Measurements from ENCODE around the gene CDK10.
"Not testable (repeated sequence)": the region's sequence is repeated elsewhere in the genome, so short reads cannot be mapped to it uniquely, and the experiment has no call there.

CDK10 gene

GRCh38 chr16:89695875-89696669 is 9.6 kb downstream of the CDK10 start:
- no peak for DNase-seq (ENCODE audit: low read depth)
- in situ Hi-C loops (cut with HindIII; ENCODE audit: low sequenced_read_pairs): loop anchor here (25.0 kb wide), 1 partner anchor 409 kb away; no protein-coding TSS in a partner anchor
- no peak overlapping the region for H3K4me3 ChIP-seq (ENCODE audit: low read depth, low read length)
- no peak for TF ChIP-seq CTCF (IDR thresholded peaks at IDR 0.05; ENCODE audit: low read depth, low read length, missing control alignments)

DNA sequence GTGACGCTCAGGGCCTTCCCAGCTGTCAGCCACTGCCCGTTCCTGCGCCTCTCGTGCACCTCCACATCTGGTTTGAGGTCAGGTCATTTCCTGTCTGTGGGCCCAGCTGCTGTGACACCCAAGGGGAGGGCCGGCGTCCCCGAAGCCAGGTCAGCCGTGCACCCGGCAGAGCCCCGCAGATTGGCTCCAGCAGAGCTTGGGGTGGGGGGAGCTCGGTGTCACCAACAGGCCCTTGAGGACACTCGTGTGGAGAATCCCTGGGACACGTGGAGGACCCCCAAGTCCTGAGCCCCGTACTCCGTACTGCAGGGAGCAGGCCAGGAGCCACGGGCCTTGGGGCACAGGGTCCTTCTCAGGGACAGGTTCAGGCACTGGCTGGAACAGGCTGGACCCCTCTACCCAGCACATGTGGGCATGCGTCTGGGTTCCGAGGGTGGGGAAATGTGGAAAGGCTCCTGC is 10.2 kb downstream of the CDK10 start:
- H3K4me3 ChIP-seq (ENCODE audit: low read depth, low read length): no peak overlapping the region

DNA sequence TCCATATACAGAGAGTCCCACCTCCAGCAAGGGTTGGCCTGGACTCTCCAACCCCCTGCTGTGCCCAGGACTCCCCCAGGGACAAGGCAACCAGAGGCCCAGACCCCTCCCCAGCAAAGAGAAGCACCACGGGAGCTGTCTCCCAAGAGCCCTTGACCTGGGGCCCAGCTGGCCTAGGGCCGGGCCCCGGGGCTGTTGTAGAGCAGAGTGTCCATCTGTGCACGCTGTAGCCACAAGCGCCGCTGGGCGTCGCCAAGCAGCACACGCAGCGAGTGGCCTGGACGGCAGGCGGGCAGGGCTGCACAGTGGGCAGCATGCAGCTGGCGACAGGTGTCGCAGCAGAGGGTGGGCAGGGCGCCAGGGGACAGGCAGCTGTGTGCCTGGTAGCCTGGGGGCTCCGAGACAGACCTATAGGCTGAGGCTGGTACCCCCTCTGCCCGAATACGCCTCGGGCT is 10.7 kb downstream of the CDK10 start:
- no peak for DNase-seq (ENCODE audit: low read depth)
- TF ChIP-seq CTCF (IDR thresholded peaks at IDR 0.05; ENCODE audit: low read depth, low read length, missing control alignments): no peak
- in situ Hi-C loops (cut with HindIII; ENCODE audit: low sequenced_read_pairs): loop anchor here (25.0 kb wide), 1 partner anchor 410 kb away; no protein-coding TSS in a partner anchor
- H3K4me3 ChIP-seq (ENCODE audit: low read depth, low read length): no peak overlapping the region

More for the DNA sequence above, 10.2 kb downstream of the CDK10 start:
- no peak for TF ChIP-seq CTCF (IDR thresholded peaks at IDR 0.05; ENCODE audit: low read depth, low read length, missing control alignments)
- DNase-seq (ENCODE audit: low read depth): no peak
- in situ Hi-C loops (cut with HindIII; ENCODE audit: low sequenced_read_pairs): loop anchor here (25.0 kb wide), 1 partner anchor 409 kb away; no protein-coding TSS in a partner anchor

- TF ChIP-seq CTCF (IDR thresholded peaks at IDR 0.05; ENCODE audit: low read depth, low read length, missing control alignments): no peak
- no peak overlapping the region for H3K4me3 ChIP-seq (ENCODE audit: low read depth, low read length)
- DNase-seq (ENCODE audit: low read depth): no peak
- in situ Hi-C loops (cut with HindIII; ENCODE audit: low sequenced_read_pairs): loop anchor here (25.0 kb wide), 1 partner anchor 410 kb away; no protein-coding TSS in a partner anchor
Measured at GRCh38 chr16:89697616-89698331, 11.3 kb downstream of the CDK10 start.

DNA sequence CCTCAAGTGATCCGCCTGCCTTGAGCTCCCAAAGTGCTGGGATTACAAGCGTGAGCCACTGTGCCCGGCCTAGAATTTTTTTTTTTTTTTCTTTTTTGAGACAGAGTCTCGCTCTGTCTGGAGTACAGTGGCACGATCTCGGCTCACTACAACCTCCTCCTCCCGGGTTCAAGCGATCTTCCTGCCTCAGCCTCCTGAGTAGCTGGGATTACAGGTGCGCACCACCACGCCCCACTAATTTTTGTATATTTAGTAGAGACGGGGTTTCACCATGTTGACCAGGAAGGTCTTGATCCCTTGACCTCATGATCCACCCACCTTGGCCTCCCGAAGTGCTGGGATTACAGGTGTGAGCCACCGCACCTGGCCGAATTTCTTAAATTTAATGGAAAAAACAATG is 12.2 kb downstream of the CDK10 start:
- not testable (repeated sequence) for DNase-seq (ENCODE audit: low read depth)
- in situ Hi-C loops (cut with HindIII; ENCODE audit: low sequenced_read_pairs): loop anchor here (25.0 kb wide), 1 partner anchor 411 kb away; no protein-coding TSS in a partner anchor

DNA sequence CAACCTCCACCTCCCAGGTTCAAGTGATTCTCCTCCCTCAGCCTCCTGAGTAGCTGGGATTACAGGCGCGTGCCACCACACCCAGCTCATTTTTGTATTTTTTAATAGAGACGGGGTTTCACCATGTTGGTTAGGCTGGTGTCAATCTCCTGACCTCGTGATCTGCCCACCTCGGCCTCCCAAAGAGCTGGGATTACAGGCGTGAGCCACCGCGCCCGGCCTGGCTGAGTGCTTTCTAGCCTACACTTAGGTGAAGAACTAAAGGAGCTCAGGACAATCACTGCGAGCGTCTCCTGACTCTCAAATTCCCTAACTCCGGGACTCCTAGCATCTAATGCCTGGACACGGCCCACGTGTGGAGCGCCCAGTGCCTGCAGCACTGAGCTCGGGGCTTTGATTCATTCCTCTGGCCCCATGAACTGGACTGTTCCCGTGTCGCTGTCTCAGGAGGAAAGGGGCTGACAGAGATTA is 13.2 kb downstream of the CDK10 start:
- not testable (repeated sequence) for DNase-seq (ENCODE audit: low read depth)
- in situ Hi-C loops (cut with HindIII; ENCODE audit: low sequenced_read_pairs): loop anchor here (25.0 kb wide), 1 partner anchor 412 kb away; no protein-coding TSS in a partner anchor
- H3K4me3 ChIP-seq (ENCODE audit: low read depth, low read length): peak overlapping the region; percentile 24

More for the DNA sequence above, 12.2 kb downstream of the CDK10 start:
- H3K4me3 ChIP-seq (ENCODE audit: low read depth, low read length): not testable (repeated sequence)

- in situ Hi-C loops (cut with HindIII; ENCODE audit: low sequenced_read_pairs): no loop called here
- TF ChIP-seq CTCF (IDR thresholded peaks at IDR 0.05; ENCODE audit: low read depth, low read length, missing control alignments): peak; percentile 57
- peak overlapping the region; percentile 63 for H3K4me3 ChIP-seq (ENCODE audit: low read depth, low read length)
Measured at GRCh38 chr16:89700100-89700648, 13.7 kb downstream of the CDK10 start.

More at GRCh38 chr16:89700100-89700648, 13.7 kb downstream of the CDK10 start:
- DNase-seq (ENCODE audit: low read depth): peak; percentile 95

Measured in astrocyte of the cerebellum (primary cell).